NCI-H2107 treated with DMSO at 0.1 percent for 48 hours (cell line): Measurements from ENCODE around the gene RAD23A.
"Not testable (repeated sequence)": the region's sequence is repeated elsewhere in the genome, so short reads cannot be mapped to it uniquely, and the experiment has no call there.

Experiments
- DNase-seq: peaks from one replicate; lab custom pipeline; 2025; ENCODE audit not compliant: unreplicated experiment; lab: John Stamatoyannopoulos, UW

The RAD23A gene

DNA sequence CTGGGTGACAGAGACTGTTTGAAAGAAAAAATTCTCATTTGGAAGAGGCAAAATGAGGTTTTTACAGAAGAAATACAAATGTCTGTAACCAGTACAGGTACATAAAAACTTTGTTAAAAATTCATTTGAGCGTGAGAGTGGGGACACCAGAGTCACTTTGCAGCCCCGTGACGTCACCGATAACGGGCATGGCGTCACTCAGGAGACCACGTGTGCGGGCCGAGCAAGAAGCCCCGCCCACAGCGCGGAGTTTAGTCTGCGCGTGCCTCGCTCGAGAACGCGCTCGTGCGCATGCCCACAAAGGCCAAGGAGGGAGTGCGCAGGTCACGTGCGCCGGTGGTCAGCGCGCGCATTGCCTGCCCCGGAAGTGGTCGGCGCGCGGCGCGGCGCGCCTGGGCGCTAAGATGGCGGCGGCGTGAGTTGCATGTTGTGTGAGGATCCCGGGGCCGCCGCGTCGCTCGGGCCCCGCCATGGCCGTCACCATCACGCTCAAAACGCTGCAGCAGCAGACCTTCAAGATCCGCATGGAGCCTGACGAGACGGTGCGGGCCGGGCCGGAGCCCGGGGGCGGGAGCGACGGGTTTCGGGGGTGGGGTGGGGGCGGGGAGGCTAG lies at the start of gene RAD23A:
Gene RAD23A (plus strand): TSS at position 384 of the 613 bp plus-strand sequence. CDS start 87 bp downstream, at position 471.
- DNase-seq = peak; percentile 83

DNA sequence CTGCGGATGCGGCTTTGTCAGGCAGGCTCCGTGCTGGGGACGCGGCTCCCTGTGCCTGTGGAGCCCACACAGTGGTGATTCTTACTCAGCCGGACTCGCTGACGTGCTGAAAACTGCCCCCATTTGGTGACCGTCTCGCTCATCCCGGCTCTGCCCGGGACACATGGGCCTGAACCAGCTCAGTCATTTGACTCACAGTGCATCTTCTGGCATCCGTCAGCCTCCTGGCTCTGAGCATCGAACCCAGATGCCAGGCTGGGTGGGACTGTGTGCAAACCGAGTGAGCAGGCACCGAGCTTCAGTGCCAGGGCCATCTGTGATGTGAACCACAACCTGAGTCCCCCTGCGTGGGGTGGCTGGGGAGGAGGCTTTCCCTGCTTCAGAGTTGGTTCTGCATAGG lies 49.2 kb upstream of the RAD23A start:
- no peak for DNase-seq

- DNase-seq = no peak
Observed at GRCh38 chr19:12899891-12900518, 45.7 kb upstream of the RAD23A start.

GRCh38 chr19:12907166-12907565 lies 38.5 kb upstream of the RAD23A start:
- no peak for DNase-seq

GRCh38 chr19:12912571-12912970 lies 33.1 kb upstream of the RAD23A start:
- peak; percentile 97 for DNase-seq

GRCh38 chr19:12913011-12913561 lies 32.6 kb upstream of the RAD23A start:
- DNase-seq = peak; percentile 97

DNA sequence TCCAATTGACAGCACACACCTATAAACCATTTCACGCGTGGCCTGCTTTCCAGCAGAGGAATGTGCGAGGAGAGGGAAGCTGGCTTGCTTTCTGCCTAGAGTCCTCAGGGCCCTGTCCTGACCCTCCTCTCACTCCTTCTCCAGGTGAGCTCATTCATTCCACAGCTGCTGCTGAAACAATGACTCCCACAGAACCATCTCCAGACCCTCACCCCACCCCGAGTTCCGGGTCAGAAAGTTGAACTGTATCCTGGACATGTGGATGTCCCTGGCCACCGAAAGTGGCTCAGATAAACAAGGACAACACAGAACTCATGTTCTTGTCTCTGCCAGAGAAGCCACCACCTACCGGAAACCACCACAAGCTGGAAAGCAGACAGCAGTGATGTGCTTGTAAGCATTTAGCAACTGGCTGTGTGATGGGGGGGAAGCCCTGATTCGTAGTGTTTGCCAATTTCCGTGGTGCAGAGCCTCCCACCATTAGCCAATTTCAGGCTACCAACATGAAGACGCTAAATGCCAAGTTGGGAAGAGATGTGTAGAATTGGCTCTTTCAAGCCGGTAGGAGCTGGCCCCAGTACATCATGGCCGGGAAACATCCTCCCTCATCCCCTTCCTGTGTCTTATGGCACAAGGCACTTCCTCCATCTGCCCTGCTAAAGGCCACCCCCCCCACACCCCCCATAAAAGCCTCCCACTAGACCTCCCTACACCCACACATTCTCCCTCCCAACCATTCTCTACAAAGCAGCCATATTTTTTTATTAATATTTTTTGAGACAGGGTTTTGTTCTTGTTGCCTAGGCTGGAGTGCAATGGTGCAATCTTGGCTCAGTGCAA lies 31.6 kb upstream of the RAD23A start:
- DNase-seq = peak; percentile 65

DNA sequence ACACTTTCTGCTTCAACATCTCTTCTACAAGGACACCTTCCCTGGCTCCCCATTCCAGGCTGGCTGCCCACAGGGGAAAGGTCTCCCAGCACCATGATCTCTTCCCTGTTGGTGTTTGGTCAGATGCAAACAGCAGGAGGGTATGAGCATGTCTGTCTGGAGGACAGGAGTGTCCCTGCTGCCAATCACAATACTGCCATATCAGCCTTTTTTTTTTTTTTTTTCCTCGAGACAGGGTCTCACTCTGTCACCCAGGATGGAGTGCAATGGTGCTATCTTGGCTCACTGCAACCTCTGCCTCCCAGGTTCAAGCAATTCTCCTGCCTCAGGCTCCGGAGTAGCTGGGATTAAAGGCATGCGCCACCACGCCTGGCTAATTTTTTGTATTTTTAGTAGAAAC lies 29.8 kb upstream of the RAD23A start:
- DNase-seq = not testable (repeated sequence)

DNA sequence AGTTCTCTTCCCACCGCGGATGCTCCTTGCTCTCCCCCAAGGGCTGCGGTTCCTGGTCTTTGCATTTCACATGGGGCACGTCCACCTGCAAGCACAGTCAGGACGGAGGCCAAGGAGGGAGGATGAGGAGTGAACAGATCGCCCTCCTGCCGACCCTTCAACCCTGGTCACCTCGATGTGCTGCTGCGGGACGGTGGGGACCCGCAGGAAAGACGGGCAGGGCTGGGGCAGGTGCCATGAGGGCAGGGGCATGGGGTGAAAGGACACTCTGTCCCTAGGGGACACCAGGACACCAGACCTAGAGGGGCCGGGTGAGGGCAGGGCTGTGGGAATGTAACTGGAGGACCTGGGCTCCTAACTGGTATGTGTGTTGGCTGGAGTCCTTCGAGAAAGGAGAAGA lies 27.4 kb upstream of the RAD23A start:
- no peak for DNase-seq

- no peak for DNase-seq
Observed at GRCh38 chr19:12921047-12921446, 24.6 kb upstream of the RAD23A start.

GRCh38 chr19:12922959-12923358 lies 22.7 kb upstream of the RAD23A start:
- DNase-seq = no peak

GRCh38 chr19:12924621-12925310 lies 20.9 kb upstream of the RAD23A start:
- DNase-seq = no peak

DNA sequence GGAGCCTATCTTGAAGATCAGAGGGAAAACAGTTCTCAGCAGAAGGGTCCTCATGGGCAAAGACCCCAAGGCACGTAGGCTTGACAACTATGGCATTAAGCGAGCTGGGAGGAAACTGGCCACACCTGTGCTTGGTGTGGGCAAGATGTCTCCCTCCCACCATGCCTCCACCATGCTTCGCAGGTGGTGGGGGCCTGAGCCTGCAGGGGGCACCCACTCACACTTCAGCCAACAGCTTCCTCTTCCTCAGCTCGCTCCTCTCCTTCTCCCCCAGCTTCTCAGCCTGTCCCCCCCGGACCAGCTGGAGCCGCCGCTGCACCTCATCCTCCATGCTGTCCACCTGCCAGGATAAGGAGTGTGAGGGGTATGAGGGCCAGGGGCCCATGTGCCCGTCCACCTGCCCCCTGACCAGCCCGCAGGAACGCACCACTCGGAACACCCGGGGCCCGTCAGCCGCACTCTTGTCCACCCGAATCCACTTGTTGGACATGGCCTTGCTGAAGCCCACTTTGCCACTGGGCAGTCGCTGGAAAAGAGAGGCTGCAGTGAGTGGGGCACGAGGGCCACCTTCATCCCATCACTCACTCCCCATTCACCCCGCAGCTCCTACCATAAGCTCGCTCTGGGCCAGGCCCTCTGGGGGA lies 15.5 kb upstream of the RAD23A start:
- no peak for DNase-seq

DNA sequence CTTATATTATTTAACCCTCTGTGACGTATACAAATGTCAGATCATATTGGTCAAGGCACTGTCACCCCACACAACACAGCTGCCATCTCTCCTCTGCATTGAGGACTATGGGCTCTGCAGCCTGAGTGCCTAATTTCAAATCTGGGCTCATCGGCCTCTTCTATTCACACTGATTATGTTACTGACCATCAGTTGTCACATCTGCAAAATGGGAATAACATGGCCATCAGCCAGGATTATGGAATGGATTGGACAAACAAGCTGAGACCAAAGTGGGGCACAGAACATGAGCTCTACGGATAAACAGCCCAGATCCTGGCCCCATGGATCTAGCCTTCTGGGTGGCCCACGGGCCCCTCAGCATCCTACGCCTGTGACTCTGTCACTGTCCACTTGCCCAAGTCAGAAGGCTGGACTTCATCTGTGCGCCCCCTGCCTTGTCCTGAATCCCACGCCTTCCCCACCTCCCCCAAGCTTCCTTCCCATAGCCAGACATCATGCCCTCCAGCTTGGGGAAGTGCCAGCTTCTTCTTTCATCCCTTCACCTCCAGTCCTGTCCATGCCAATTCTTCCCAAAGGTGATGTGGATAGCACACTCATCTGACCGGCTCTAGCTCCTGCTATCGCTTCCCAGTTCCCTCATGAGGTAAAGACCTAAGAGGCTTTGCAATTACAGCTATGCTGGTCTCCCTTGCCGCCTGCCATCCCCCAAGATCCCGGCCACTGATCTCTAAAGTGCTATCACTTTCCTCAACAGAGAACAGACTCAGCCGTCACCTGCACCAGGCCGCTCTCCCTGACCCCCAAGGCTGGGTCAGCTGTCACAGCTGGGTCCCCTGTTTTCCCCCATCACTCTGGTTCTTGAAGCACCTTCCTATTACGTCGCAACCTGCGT lies 13.0 kb upstream of the RAD23A start:
- no peak for DNase-seq

GRCh38 chr19:12933287-12934072 lies 12.2 kb upstream of the RAD23A start, which contains the start of gene FARSA:
Gene FARSA, minus strand, starts transcription at chr19:12933711. Its CDS starts 15 bp downstream, at chr19:12933696.
- peak; percentile 79 for DNase-seq

DNA sequence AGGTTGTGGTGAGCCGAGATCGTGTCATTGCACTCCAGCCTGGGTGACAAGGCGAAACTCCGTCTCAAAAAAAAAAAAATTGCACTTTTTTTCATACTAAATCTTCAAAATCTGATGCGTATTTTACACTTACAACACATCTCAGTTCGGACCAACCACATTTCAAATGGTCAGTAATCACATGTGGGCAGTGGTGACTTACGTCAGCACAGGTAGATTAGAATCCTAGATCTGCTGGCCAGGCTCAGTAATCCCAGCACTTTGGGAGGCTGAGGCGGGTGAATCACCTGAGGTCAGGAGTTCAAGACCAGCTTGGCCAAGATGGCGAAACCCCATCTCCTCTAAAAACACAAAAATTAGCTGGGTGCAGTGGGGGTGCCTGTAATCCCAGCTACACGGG lies 10.6 kb upstream of the RAD23A start:
- DNase-seq = no peak

DNA sequence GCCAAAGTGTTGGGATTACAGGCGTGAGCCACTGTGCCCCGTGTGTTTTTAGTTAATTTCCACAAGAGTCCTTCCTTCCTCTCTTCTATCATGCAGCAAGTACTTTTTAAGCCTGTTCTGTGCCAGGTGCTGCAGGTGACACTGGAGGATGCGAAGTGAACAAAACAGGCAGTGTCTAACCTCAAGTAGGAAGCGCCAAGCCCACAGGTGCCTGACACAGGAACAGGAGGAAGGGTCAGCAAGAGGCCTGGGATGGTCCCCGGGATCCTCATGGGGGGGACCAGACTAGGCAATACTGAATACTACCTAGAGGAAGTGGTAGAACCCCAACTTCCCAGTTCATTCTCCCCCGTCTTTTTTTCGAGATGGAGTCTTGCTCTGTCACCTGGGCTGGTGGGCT lies 9.1 kb upstream of the RAD23A start:
- DNase-seq = peak; percentile 63

DNA sequence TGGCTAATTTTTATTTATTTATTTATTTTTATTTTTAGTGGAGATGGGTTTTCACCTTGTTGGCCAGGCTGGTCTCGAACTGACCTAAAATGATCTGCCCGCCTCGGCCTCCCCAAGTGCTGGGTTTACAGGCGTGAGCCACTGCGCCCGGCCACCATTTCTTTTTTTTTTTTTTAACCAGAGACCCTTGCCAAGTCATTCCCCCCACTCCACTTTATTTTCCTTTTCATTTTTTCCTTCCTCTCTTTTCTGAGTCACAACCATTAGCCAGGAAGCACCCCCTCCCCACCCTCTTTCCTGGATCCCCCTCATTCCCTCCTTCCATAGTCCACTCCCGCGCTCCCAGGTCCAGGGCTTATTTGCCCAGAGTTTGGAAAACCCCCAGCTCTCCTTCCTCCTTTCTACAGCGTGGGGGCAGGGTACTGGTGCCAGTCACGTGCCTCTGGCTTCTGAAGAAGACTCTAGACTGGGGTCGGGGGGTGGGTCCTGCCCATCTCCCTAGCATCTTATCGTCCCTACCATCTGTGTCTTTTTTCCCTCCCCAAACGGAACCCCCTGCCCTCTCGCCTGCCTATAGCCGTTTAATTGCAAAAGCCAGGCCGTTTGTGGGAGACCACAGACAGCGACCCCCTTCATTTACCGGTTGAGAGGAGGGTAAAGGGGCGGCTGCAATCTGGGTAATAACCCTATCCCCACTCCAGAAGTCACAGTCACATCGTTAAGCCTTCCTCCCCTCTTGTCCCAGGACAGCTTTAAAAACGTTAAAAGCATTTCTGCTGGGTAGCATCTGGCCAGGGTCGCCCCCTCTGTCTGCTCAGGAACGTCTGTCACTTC lies 8.4 kb upstream of the RAD23A start:
- peak; percentile 74 for DNase-seq
